K562 (cell line): ENCODE results near the gene MYRIP. TPM values are rescaled to one million over a fixed set of nuclear protein-coding genes. Genes with fewer than 3 reads are reported as not detected.
A peak's percentile ranks its signal among the peaks of the same experiment; 100 is the strongest.

Experiments used
- ATF7 ChIP-seq: fragments of 450-650 bp; IDR thresholded peaks from 2 replicates; pipeline ENCODE4 v1.7.1; 2014; ENCODE audit warnings: mild to moderate bottlenecking, moderate library complexity
- BACH1 ChIP-seq: fragments of 200-800 bp; sonication (Bioruptor generic); IDR thresholded peaks from 2 replicates; pipeline ENCODE4 v1.6.1; 2016; ENCODE audit warnings: missing genetic modification characterization, missing compliant biosample characterization
- CEBPB ChIP-seq: fragments of 450-650 bp; IDR thresholded peaks from 2 replicates; pipeline ENCODE4 v1.6.1; 2016; ENCODE audit warnings: missing genetic modification characterization, missing compliant biosample characterization
- CREB1 ChIP-seq, 2 experiments: sonication (generic) in 1 of 2; formaldehyde crosslinking in 1 of 2; IDR thresholded peaks; 2 replicates each; pipeline versions ENCODE4 v1.6.1 to v1.8.0; 2012 to 2022; ENCODE audit warnings: inconsistent platforms in 1 of 2, mild to moderate bottlenecking in 1 of 2, missing genetic modification reagents in 1 of 2, moderate library complexity in 1 of 2
- CREM ChIP-seq: IDR thresholded peaks from 2 replicates; pipeline ENCODE4 v1.6.1; 2014; ENCODE audit warnings: antibody characterized with exemption, low read depth
- DNMT1 ChIP-seq: fragments of 450-650 bp; IDR thresholded peaks from 2 replicates; pipeline ENCODE4 v1.6.1; 2016; ENCODE audit warnings: antibody characterized with exemption, mild to moderate bottlenecking
- DPF2 ChIP-seq: fragments of 450-650 bp; IDR thresholded peaks from 2 replicates; pipeline ENCODE4 v1.6.1; 2016
- ETS1 ChIP-seq: conservative IDR thresholded peaks from 2 replicates; pipeline ENCODE4 v1.6.1; 2011; ENCODE audit warnings: low read depth, mild to moderate bottlenecking, low read length; ENCODE audit not compliant: control insufficient read depth
- EWSR1 ChIP-seq: fragments of 450-650 bp; IDR thresholded peaks from 2 replicates; pipeline ENCODE4 v1.6.1; 2018; ENCODE audit warnings: borderline replicate concordance, mild to moderate bottlenecking, low read depth, moderate library complexity; ENCODE audit not compliant: partially characterized antibody
- FOXJ3 ChIP-seq: sonication (generic); formaldehyde crosslinking; IDR thresholded peaks from 2 replicates; pipeline ENCODE4 v1.4.0; 2020; ENCODE audit warnings: mild to moderate bottlenecking, missing genetic modification reagents
- GABPB1 ChIP-seq: sonication (generic); formaldehyde crosslinking; IDR thresholded peaks from 2 replicates; pipeline ENCODE4 v1.8.0; 2022; ENCODE audit warnings: mild to moderate bottlenecking, missing genetic modification reagents
- MEF2A ChIP-seq: IDR thresholded peaks from 2 replicates; pipeline ENCODE4 v1.6.1; 2011; ENCODE audit warnings: low read depth, mild to moderate bottlenecking, low read length, moderate library complexity; ENCODE audit not compliant: control insufficient read depth
- POLR2B ChIP-seq: fragments of 450-650 bp; IDR thresholded peaks from 2 replicates; pipeline ENCODE4 v1.6.1; 2018; ENCODE audit warnings: low read depth; ENCODE audit not compliant: partially characterized antibody
- POLR3G ChIP-seq: IDR thresholded peaks from 2 replicates; pipeline ENCODE4 v1.6.1; 2011; ENCODE audit not compliant: insufficient read length, insufficient replicate concordance; ENCODE audit errors: extremely low read depth
- SMARCA4 ChIP-seq: fragments of 450-650 bp; IDR thresholded peaks from 2 replicates; pipeline ENCODE4 v1.6.1; 2016
- SMARCB1 ChIP-seq: IDR thresholded peaks from 2 replicates; pipeline ENCODE4 v1.6.1; 2011; ENCODE audit warnings: improper control_type of control experiment, low read depth; ENCODE audit not compliant: insufficient read length
- TAF15 ChIP-seq: fragments of 200-400 bp; formaldehyde crosslinking; IDR thresholded peaks from 2 replicates; pipeline ENCODE4 v1.6.1; 2017; ENCODE audit warnings: mild to moderate bottlenecking, low read depth, low read length, moderate library complexity
- TSC22D4 ChIP-seq: fragments of 450-650 bp; IDR thresholded peaks from 2 replicates; pipeline ENCODE4 v1.6.1; 2016; ENCODE audit warnings: missing genetic modification characterization, missing biosample characterization, control low read depth
- XRCC5 ChIP-seq: fragments of 200-400 bp; formaldehyde crosslinking; IDR thresholded peaks from 2 replicates; pipeline ENCODE4 v1.6.1; 2017; ENCODE audit warnings: low read depth, mild to moderate bottlenecking, low read length
- YBX1 ChIP-seq: fragments of 450-650 bp; IDR thresholded peaks from 2 replicates; pipeline ENCODE4 v1.7.1; 2016; ENCODE audit warnings: mild to moderate bottlenecking
- ZBED1 ChIP-seq: IDR thresholded peaks from 2 replicates; pipeline ENCODE4 v1.6.1; 2014
- ZFPM2 ChIP-seq: fragments of 250-450 bp; sonication (Bioruptor Pico); IDR thresholded peaks from 2 replicates; pipeline ENCODE4 v1.5.1; 2022; ENCODE audit warnings: mild to moderate bottlenecking
- ZNF146 ChIP-seq: IDR thresholded peaks from one replicate; pipeline ENCODE4 v1.6.1; 2018; ENCODE audit warnings: missing compliant biosample characterization; ENCODE audit not compliant: unreplicated experiment
- ZNF431 ChIP-seq: sonication (generic); formaldehyde crosslinking; IDR thresholded peaks from 2 replicates; pipeline ENCODE4 v1.8.0; 2022; ENCODE audit warnings: mild to moderate bottlenecking, missing genetic modification reagents
- ZNF551 ChIP-seq: fragments of 250-450 bp; sonication (Bioruptor Pico); IDR thresholded peaks from 2 replicates; pipeline ENCODE4 v1.5.0; 2021; ENCODE audit warnings: mild to moderate bottlenecking, moderate library complexity
- ZNF77 ChIP-seq: fragments of 250-450 bp; sonication (Bioruptor Pico); IDR thresholded peaks from 2 replicates; pipeline ENCODE4 v1.5.0; 2020
- polyA plus RNA-seq, 8 experiments: library from polyadenylated mRNA; depleted of rRNA in 4 of 8; stranded (reverse) in 5 of 8; unstranded in 3 of 8; fragments of >200 nt; fragmentation: Nextera tagmentation in 2 of 8; fragmentation: Illumina TruSeq in 1 of 8; extraction: Ambion mirVana in 2 of 8; extraction: Trizol in 1 of 8; gene quantifications; 2 replicates each; pipeline versions ENCODE4 v1.2.1 to v1.2.3, GENCODE V29; 2011 to 2014; ENCODE audit warnings: inconsistent platforms in 1 of 8, missing spikeins in 1 of 8
- total RNA-seq, 7 experiments: library from RNA; depleted of rRNA in 6 of 7; stranded (reverse); fragments of >200 nt in 6 of 7; fragmentation: Illumina TruSeq in 2 of 7; extraction: Trizol in 2 of 7; gene quantifications; 2 replicates each; pipeline versions ENCODE4 v1.2.1 to v1.2.3, GENCODE V29; 2011 to 2021; ENCODE audit warnings: low replicate concordance in 1 of 7
- TF ChIP-seq, protein P1 (sequence below), 2 experiments: fragments of 450-650 bp; IDR thresholded peaks; 2 replicates each; pipeline ENCODE4 v1.6.1; 2018; ENCODE audit warnings: mild to moderate bottlenecking in 2 of 2, low read depth in 1 of 2; ENCODE audit not compliant: partially characterized antibody in 2 of 2

MYRIP gene
- total and polyA plus RNA-seq, 9 of the 15 experiments (the other 6 are each of a cell fraction or from before 2014, with no cell fraction given): 0.03 to 0.12 TPM; not detected in 7

DNA sequence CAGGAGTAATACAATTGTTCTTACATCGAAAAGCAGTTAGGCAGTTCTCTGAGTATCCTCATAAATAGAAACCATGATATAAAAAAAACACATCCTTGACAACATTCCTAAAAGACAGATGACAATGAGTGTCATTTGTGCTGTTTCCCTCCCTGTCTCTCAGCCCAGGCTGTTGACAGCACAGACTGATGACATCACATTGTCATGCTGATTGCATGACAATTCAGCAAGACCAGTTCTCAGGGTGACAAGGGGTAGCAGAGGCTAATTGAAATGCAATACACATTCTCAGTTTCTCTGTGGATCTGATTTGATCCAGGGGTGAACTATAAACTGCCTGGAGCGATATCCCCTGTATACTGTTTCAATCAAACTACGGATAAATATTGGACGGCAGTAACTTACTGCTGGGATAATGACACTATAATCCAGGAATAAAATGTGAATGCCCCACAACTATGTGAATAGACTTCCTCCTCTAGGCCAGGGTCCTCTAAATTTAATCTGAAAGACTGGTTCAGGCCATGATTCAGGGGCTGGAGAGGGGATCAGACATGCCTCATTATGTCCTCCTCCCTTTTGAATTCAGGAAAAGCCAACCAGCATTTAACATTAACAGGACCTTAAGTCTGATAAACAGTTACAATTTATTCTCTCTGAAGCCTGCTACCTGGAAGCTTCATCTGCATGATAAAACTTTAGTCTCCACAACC is 483.4 kb downstream of the MYRIP start (continued):
- no peak for TF ChIP-seq DNMT1
- no peak for TF ChIP-seq ZNF551
- TF ChIP-seq YBX1: no peak
- no peak for TF ChIP-seq POLR3G
- TF ChIP-seq ZBED1: no peak
- TF ChIP-seq MEF2A: no peak
- 0 out of 2 replicates have a peak, but pooled peaks have one; percentile 41 for TF ChIP-seq ZFPM2 (CRISPR knock-in tag)
- TF ChIP-seq FOXJ3: no peak
- no peak for TF ChIP-seq SMARCB1
- TF ChIP-seq EWSR1: no peak
- TF ChIP-seq POLR2B: no peak
- no peak for TF ChIP-seq ZNF146
- peak; percentile 87 for TF ChIP-seq ATF7
- TF ChIP-seq CREM: peak; percentile 94
- no peak for TF ChIP-seq ZNF77 (CRISPR knock-in tag)
- no peak for TF ChIP-seq DPF2
- TF ChIP-seq, protein P1, sequence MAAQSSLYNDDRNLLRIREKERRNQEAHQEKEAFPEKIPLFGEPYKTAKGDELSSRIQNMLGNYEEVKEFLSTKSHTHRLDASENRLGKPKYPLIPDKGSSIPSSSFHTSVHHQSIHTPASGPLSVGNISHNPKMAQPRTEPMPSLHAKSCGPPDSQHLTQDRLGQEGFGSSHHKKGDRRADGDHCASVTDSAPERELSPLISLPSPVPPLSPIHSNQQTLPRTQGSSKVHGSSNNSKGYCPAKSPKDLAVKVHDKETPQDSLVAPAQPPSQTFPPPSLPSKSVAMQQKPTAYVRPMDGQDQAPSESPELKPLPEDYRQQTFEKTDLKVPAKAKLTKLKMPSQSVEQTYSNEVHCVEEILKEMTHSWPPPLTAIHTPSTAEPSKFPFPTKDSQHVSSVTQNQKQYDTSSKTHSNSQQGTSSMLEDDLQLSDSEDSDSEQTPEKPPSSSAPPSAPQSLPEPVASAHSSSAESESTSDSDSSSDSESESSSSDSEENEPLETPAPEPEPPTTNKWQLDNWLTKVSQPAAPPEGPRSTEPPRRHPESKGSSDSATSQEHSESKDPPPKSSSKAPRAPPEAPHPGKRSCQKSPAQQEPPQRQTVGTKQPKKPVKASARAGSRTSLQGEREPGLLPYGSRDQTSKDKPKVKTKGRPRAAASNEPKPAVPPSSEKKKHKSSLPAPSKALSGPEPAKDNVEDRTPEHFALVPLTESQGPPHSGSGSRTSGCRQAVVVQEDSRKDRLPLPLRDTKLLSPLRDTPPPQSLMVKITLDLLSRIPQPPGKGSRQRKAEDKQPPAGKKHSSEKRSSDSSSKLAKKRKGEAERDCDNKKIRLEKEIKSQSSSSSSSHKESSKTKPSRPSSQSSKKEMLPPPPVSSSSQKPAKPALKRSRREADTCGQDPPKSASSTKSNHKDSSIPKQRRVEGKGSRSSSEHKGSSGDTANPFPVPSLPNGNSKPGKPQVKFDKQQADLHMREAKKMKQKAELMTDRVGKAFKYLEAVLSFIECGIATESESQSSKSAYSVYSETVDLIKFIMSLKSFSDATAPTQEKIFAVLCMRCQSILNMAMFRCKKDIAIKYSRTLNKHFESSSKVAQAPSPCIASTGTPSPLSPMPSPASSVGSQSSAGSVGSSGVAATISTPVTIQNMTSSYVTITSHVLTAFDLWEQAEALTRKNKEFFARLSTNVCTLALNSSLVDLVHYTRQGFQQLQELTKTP (IDR thresholded peaks at IDR 0.05; ENCODE audit: low read depth in 1 of 2, partially characterized antibody in 2 of 2): no peak
- peak; percentile 48; the same call in 1 of the 2 replicates for TF ChIP-seq CEBPB (tag)
- no peak for TF ChIP-seq TAF15
- TF ChIP-seq GABPB1 (CRISPR knock-in tag): no peak
- no peak for TF ChIP-seq ZNF431 (CRISPR knock-in tag)
- no peak for TF ChIP-seq ETS1
- TF ChIP-seq BACH1 (tag): peak; percentile 70; the same call in 1 of the 2 replicates
- TF ChIP-seq CREB1 (IDR thresholded peaks at IDR 0.05): peak; percentile 84
- no peak for TF ChIP-seq CREB1 (CRISPR knock-in tag; IDR thresholded peaks at IDR 0.05)
- TF ChIP-seq SMARCA4: peak; percentile 10; the same call in 1 of the 2 replicates
- TF ChIP-seq TSC22D4 (tag): no peak
- TF ChIP-seq XRCC5: no peak
